Adrenal gland (tissue), 12 donors: ENCODE data around the gene RBM47. TPM values are rescaled to one million over a fixed set of nuclear protein-coding genes. Genes with fewer than 3 reads are reported as not detected.

Experiments
- DNase-seq, 7 donors: peaks; one replicate each; pipeline ENCODE4 v3.0.0-alpha.2; 2019 to 2020
- H3K27ac ChIP-seq, 5 donors: fragments of 200-600 bp; sonication (generic) in 4 of 5; 1 replicate in 3 of 5; 2 replicates in 2 of 5; pipeline versions ENCODE4 v1.5.1 to v1.8.0; 2016 to 2020; ENCODE audit warnings: mild to moderate bottlenecking in 1 of 5
- H3K27me3 ChIP-seq: fragments of 200-600 bp; 2 replicates; pipeline ENCODE4 v1.8.0; 2021
- H3K36me3 ChIP-seq, 2 donors: fragments of 200-600 bp; replicated peaks in 1 of 2; 1 replicate in 1 of 2; 2 replicates in 1 of 2; pipeline versions ENCODE4 v1.5.1 to v1.8.0; 2018 to 2022
- H3K4me1 ChIP-seq, 2 donors: fragments of 200-600 bp; replicated peaks in 1 of 2; 1 replicate in 1 of 2; 2 replicates in 1 of 2; pipeline versions ENCODE4 v1.5.1 to v1.8.0; 2018 to 2021
- H3K4me3 ChIP-seq, 4 donors: fragments of 200-600 bp; sonication (generic) in 3 of 4; one replicate each; pipeline ENCODE4 v1.5.1; 2016 to 2018
- H3K9me3 ChIP-seq, 3 donors: fragments of 200-600 bp; sonication (generic) in 1 of 3; replicated peaks in 1 of 3; 1 replicate in 2 of 3; 2 replicates in 1 of 3; pipeline versions ENCODE4 v1.5.1 to v1.8.0; 2016 to 2021
- CTCF ChIP-seq, 6 experiments: fragments of 450-650 bp in 4 of 6; fragments of 200-600 bp in 2 of 6; sonication (generic) in 1 of 6; IDR thresholded peaks; 1 replicate in 5 of 6; 2 replicates in 1 of 6; pipeline versions ENCODE4 v1.5.1 to v1.8.0; 2016 to 2021; ENCODE audit warnings: antibody characterized with exemption in 6 of 6, mild to moderate bottlenecking in 2 of 6, moderate library complexity in 1 of 6
- POLR2A ChIP-seq, 2 donors: fragments of 450-650 bp; IDR thresholded peaks; one replicate each; pipeline ENCODE4 v1.6.1; 2017; ENCODE audit warnings: antibody characterized with exemption in 2 of 2, mild to moderate bottlenecking in 2 of 2, moderate library complexity in 1 of 2
- WGBS, 4 donors: extraction: QIAGEN DNeasy Blood & Tissue Kit in 2 of 4; methylation state at CpG; one replicate each; pipeline versions ENCODE4 v1.1.5 to v1.1.7; 2013 to 2017; 5-methylcytosine and 5-hydroxymethylcytosine counted together
- intact Hi-C, 2 donors: fragments of 100-400 bp; cut with DNase I; formaldehyde crosslinking; loops; one replicate each; pipeline versions ENCODE4 v1.14.1 to v1.15.0; 2022 to 2023
- polyA plus RNA-seq, 3 donors: library from polyadenylated mRNA; stranded (reverse); fragments of 200-250 nt in 2 of 3; fragments of 350-450 nt in 1 of 3; fragmentation: Illumina TruSeq in 1 of 3; extraction: RNeasy Lipid Tissue Mini Kit (QIAGEN cat#74804) in 1 of 3; gene quantifications; one replicate each; pipeline ENCODE4 v1.2.3, GENCODE V29; 2013 to 2014
- total RNA-seq, 9 donors: library from RNA; depleted of rRNA in 4 of 9; stranded (reverse); fragments of >200 nt in 4 of 9; fragments of 120-200 nt in 1 of 9; fragmentation: NEBNext Ultra II Directional in 1 of 9; extraction: Animal tissue kit (Norgen Biotek cat#: 25700) in 1 of 9; gene quantifications; one replicate each; pipeline versions ENCODE4 v1.1.0 to v1.2.4, GENCODE V29; 2013 to 2023
- donor health status: healthy with polysubstance abuse.
- donor health status: Bipolar disorder and iron deficiency.
- donor health status: DM: yes; HTN: yes; CAD: no.
- donor health status: DM: no; HTN: no; CAD: no.
- donor health status: DM: no; HTN: no; CAD: no.
- donor health status: DM: yes; HTN: yes; CAD: no.

RBM47 gene
- total and polyA plus RNA-seq, 12 donors, result 25.7 to 370 (median 155) TPM

- peak; percentile 60 to 87 (median 79) for DNase-seq
- Histone ChIP-seq H3K4me1 (peaks cover 19 to 25% of the 10 kb centered on the region in 2 donors), H3K27ac (peak overlapping the region; percentile 81 to 90 (median 87)), H3K9me3 (no peaks in the 10 kb centered on the region), H3K27me3 (no peaks in the 10 kb centered on the region), H3K36me3 (peaks cover 0 to 6% of the 10 kb centered on the region in 2 donors), H3K4me3 (no peak overlapping the region)
- intact Hi-C loops, result no loop called here
- WGBS, 4 donors, result 30 to 45% (median 33%) methylated on average over 14 of the region's 14 CpGs
- no peak for TF ChIP-seq CTCF (IDR thresholded peaks at IDR 0.05)
- TF ChIP-seq POLR2A (IDR thresholded peaks at IDR 0.05), result peak in 1 of 2 donors; percentile 53
These were observed 35.1 kb downstream of the RBM47 start for GRCh38 chr4:40594261-40595178.

- Histone ChIP-seq H3K27me3 (no peaks in the 10 kb centered on the region), H3K36me3 (peaks cover 0 to 6% of the 10 kb centered on the region in 2 donors), H3K4me3 (no peak overlapping the region), H3K9me3 (no peaks in the 10 kb centered on the region), H3K27ac (peak overlapping the region in 2 of 5 donors; percentile 38 to 47), H3K4me1 (peaks cover 35 to 43% of the 10 kb centered on the region in 2 donors)
- WGBS, 4 donors, result 73 to 85% (median 82%) methylated on average over 3 of the region's 3 CpGs
- intact Hi-C loops, result no loop called here
- peak in 1 of 7 donors; percentile 3 for DNase-seq
- TF ChIP-seq CTCF (IDR thresholded peaks at IDR 0.05) (no peak), POLR2A (IDR thresholded peaks at IDR 0.05) (no peak)
These were observed 37.6 kb downstream of the RBM47 start for GRCh38 chr4:40592034-40592433.

- peaks cover 37 to 53% of the 10 kb centered on the region in 2 donors for H3K4me1 ChIP-seq
- no peaks in the 10 kb centered on the region for H3K36me3 ChIP-seq
- H3K4me3 ChIP-seq, result no peak overlapping the region
- 29 to 36% (median 33%) methylated on average over 3 of the region's 3 CpGs for WGBS, 4 donors
- TF ChIP-seq POLR2A (IDR thresholded peaks at IDR 0.05) (peak in 1 of 2 donors; percentile 30), CTCF (IDR thresholded peaks at IDR 0.05) (no peak)
- H3K9me3 ChIP-seq, result no peaks in the 10 kb centered on the region
- no peaks in the 10 kb centered on the region for H3K27me3 ChIP-seq
- peak; percentile 59 to 90 (median 87) for DNase-seq
- intact Hi-C loops, result no loop called here
- H3K27ac ChIP-seq, result peak overlapping the region; percentile 78 to 93 (median 83)
These were observed 41.8 kb downstream of the RBM47 start for GRCh38 chr4:40587826-40588225.

- H3K27ac ChIP-seq, result peak overlapping the region; percentile 78 to 93 (median 83)
- no peak for TF ChIP-seq POLR2A (IDR thresholded peaks at IDR 0.05)
- no peak for TF ChIP-seq CTCF (IDR thresholded peaks at IDR 0.05)
- no peak overlapping the region for H3K4me3 ChIP-seq
- DNase-seq, result no peak
- H3K27me3 ChIP-seq, result no peaks in the 10 kb centered on the region
- WGBS, 4 donors, result 68 to 84% (median 73%) methylated on average over 2 of the region's 2 CpGs
- intact Hi-C loops, result no loop called here
- no peaks in the 10 kb centered on the region for H3K9me3 ChIP-seq
- H3K4me1 ChIP-seq, result peaks cover 37 to 56% of the 10 kb centered on the region in 2 donors
- no peaks in the 10 kb centered on the region for H3K36me3 ChIP-seq
These were observed 42.3 kb downstream of the RBM47 start for GRCh38 chr4:40587351-40587750.
